HL-60 (cell line): ENCODE results near the gene ERBIN.

Experiments
- DNase-seq, 2 experiments: peaks; one replicate each; pipeline ENCODE4 v3.0.0-alpha.2; 2010 to 2020; ENCODE audit warnings: low read depth in 1 of 2, low spot score in 1 of 2
- H3K27ac ChIP-seq: fragments of 250-450 bp; sonication (Bioruptor Pico); replicated peaks from 2 replicates; pipeline ENCODE4 v1.5.1; 2020; ENCODE audit warnings: mild to moderate bottlenecking, moderate library complexity
- H3K27me3 ChIP-seq: fragments of 250-450 bp; sonication (Bioruptor Pico); 2 replicates; pipeline ENCODE4 v1.5.1; 2021; ENCODE audit warnings: mild to moderate bottlenecking, moderate library complexity; ENCODE audit not compliant: insufficient read depth, poor library complexity, severe bottlenecking
- H3K4me3 ChIP-seq: replicated peaks from 2 replicates; pipeline ENCODE4 v1.5.1; 2011; ENCODE audit warnings: mild to moderate bottlenecking, control low read depth, low read length; ENCODE audit not compliant: insufficient read depth
- GABPA ChIP-seq: IDR thresholded peaks from 2 replicates; pipeline ENCODE4 v1.6.1; 2012; ENCODE audit warnings: low read depth
- POLR2AphosphoS5 ChIP-seq: IDR thresholded peaks from 2 replicates; pipeline ENCODE4 v1.6.1; 2012; ENCODE audit warnings: low read depth
- SPI1 ChIP-seq: IDR thresholded peaks from 2 replicates; pipeline ENCODE4 v1.6.1; 2012; ENCODE audit warnings: low read depth, mild to moderate bottlenecking, borderline replicate concordance
- TF ChIP-seq, protein P1 (sequence below): IDR thresholded peaks from 2 replicates; pipeline ENCODE4 v1.6.1; 2012; ENCODE audit warnings: low read depth; ENCODE audit not compliant: insufficient replicate concordance
- TF ChIP-seq, protein P2 (sequence below): IDR thresholded peaks from one replicate; pipeline ENCODE4 v1.5.1; 2011; ENCODE audit warnings: low read length, control low read depth, inconsistent platforms; ENCODE audit not compliant: insufficient read depth

The ERBIN gene

DNA sequence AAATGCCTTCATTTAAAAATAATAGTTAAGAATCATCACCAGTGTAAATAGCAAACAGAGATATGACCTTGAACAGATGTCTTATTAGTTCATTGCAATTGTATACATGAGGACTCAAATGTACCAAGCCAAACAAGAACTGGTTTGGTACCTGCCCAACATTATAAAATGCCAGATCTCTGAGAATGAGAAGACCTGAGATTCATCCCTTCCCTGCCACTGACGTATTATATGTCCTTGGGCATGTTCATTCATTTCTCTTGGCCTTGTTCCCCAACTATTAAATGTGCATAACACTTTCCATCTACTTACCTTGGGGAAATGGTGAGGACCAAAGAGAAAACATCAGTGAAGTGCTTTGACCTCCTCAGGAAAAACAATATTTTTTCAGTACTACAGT is 33.6 kb upstream of the ERBIN start:
- TF ChIP-seq, protein P1, sequence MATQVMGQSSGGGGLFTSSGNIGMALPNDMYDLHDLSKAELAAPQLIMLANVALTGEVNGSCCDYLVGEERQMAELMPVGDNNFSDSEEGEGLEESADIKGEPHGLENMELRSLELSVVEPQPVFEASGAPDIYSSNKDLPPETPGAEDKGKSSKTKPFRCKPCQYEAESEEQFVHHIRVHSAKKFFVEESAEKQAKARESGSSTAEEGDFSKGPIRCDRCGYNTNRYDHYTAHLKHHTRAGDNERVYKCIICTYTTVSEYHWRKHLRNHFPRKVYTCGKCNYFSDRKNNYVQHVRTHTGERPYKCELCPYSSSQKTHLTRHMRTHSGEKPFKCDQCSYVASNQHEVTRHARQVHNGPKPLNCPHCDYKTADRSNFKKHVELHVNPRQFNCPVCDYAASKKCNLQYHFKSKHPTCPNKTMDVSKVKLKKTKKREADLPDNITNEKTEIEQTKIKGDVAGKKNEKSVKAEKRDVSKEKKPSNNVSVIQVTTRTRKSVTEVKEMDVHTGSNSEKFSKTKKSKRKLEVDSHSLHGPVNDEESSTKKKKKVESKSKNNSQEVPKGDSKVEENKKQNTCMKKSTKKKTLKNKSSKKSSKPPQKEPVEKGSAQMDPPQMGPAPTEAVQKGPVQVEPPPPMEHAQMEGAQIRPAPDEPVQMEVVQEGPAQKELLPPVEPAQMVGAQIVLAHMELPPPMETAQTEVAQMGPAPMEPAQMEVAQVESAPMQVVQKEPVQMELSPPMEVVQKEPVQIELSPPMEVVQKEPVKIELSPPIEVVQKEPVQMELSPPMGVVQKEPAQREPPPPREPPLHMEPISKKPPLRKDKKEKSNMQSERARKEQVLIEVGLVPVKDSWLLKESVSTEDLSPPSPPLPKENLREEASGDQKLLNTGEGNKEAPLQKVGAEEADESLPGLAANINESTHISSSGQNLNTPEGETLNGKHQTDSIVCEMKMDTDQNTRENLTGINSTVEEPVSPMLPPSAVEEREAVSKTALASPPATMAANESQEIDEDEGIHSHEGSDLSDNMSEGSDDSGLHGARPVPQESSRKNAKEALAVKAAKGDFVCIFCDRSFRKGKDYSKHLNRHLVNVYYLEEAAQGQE, result no peak
- TF ChIP-seq POLR2AphosphoS5 (no peak), GABPA (no peak), SPI1 (no peak)
- TF ChIP-seq, protein P2, sequence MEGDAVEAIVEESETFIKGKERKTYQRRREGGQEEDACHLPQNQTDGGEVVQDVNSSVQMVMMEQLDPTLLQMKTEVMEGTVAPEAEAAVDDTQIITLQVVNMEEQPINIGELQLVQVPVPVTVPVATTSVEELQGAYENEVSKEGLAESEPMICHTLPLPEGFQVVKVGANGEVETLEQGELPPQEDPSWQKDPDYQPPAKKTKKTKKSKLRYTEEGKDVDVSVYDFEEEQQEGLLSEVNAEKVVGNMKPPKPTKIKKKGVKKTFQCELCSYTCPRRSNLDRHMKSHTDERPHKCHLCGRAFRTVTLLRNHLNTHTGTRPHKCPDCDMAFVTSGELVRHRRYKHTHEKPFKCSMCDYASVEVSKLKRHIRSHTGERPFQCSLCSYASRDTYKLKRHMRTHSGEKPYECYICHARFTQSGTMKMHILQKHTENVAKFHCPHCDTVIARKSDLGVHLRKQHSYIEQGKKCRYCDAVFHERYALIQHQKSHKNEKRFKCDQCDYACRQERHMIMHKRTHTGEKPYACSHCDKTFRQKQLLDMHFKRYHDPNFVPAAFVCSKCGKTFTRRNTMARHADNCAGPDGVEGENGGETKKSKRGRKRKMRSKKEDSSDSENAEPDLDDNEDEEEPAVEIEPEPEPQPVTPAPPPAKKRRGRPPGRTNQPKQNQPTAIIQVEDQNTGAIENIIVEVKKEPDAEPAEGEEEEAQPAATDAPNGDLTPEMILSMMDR, result no peak
- H3K4me3 ChIP-seq, result no peak overlapping the region
- H3K27me3 ChIP-seq, result no peaks in the 10 kb centered on the region
- DNase-seq, result no peak
- H3K27ac ChIP-seq, result no peak overlapping the region

DNA sequence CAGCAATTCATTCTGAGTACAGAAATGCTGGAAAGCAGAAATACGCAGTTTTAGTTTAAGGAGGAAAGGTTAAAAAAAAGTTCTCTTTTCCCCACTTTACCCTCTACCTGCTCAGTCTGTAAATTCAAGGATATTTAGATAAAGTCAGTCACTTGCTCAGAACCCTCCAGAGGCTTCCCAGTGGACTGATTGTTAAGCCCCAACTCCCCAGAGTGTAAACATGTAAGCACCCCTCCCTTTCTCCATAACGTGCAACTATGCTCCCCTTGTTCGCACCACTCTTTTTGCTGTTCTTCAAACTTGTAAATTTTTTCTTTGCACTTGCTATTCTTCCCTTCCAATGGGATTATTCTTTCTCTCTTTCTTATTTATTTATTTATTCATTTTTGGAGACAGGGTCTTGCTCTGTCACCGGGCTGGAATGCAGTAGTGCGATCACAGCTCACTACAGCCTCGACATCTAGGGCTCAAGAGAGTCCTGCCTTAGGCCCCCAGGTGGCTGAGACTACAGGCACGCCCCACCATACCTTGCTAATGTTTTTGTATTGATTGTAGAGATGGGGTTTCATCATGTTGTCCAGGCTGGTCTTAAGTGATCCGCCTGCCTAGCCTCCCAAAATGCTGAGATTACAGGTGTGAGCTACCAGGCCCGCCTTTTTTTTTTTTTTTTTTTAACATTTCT is 32.5 kb upstream of the ERBIN start:
- no peak for DNase-seq
- no peak overlapping the region for H3K4me3 ChIP-seq

GRCh38 chr5:65895891-65896290 is 30.5 kb upstream of the ERBIN start:
- no peak for DNase-seq
- no peak for TF ChIP-seq SPI1
- TF ChIP-seq POLR2AphosphoS5, result no peak
- no peak for TF ChIP-seq GABPA

More for the DNA sequence above, 32.5 kb upstream of the ERBIN start:
- TF ChIP-seq SPI1 (no peak), POLR2AphosphoS5 (no peak), GABPA (no peak)
- TF ChIP-seq, protein P2, result no peak
- TF ChIP-seq, protein P1, result no peak
- Histone ChIP-seq H3K27ac (no peak overlapping the region), H3K27me3 (no peaks in the 10 kb centered on the region)

GRCh38 chr5:65900746-65901145 is 25.6 kb upstream of the ERBIN start:
- no peak for DNase-seq
- Histone ChIP-seq H3K27ac (no peak overlapping the region), H3K27me3 (no peaks in the 10 kb centered on the region), H3K4me3 (no peak overlapping the region)
- TF ChIP-seq, protein P2, result no peak
- TF ChIP-seq, protein P1, result no peak
- no peak for TF ChIP-seq POLR2AphosphoS5
- TF ChIP-seq GABPA, result no peak
- TF ChIP-seq SPI1, result no peak

More at GRCh38 chr5:65895891-65896290, 30.5 kb upstream of the ERBIN start:
- Histone ChIP-seq H3K27me3 (no peaks in the 10 kb centered on the region), H3K27ac (no peak overlapping the region), H3K4me3 (no peak overlapping the region)
